HepG2 (cell line): ENCODE results near the gene TBL2. TPM values are rescaled to one million over a fixed set of nuclear protein-coding genes. Genes with fewer than 3 reads are reported as not detected.

ENCODE experiments used
- JDP2 ChIP-seq: sonication (generic); formaldehyde crosslinking; IDR thresholded peaks from 2 replicates; pipeline ENCODE4 v1.8.1; 2022; ENCODE audit warnings: missing genetic modification reagents, borderline replicate concordance
- JUN ChIP-seq: sonication (generic); formaldehyde crosslinking; IDR thresholded peaks from 2 replicates; pipeline ENCODE4 v1.4.0; 2020; ENCODE audit warnings: mild to moderate bottlenecking, missing genetic modification reagents
- KDM6A ChIP-seq: IDR thresholded peaks from 2 replicates; pipeline ENCODE4 v1.6.1; 2016; ENCODE audit warnings: low read depth
- KLF15 ChIP-seq: sonication (generic); formaldehyde crosslinking; IDR thresholded peaks from 2 replicates; pipeline ENCODE4 v1.8.1; 2023; ENCODE audit warnings: borderline replicate concordance, mild to moderate bottlenecking, inconsistent platforms, missing genetic modification reagents, mixed read lengths
- RBAK ChIP-seq: sonication (generic); formaldehyde crosslinking; IDR thresholded peaks from 2 replicates; pipeline ENCODE4 v1.5.1; 2020; ENCODE audit warnings: mild to moderate bottlenecking, missing genetic modification reagents
- RNF2 ChIP-seq: fragments of 450-650 bp; conservative IDR thresholded peaks from 2 replicates; pipeline ENCODE4 v1.6.1; 2016; ENCODE audit warnings: low read depth
- SRSF9 ChIP-seq: fragments of 200-400 bp; formaldehyde crosslinking; IDR thresholded peaks from 2 replicates; pipeline ENCODE4 v1.6.1; 2018; ENCODE audit warnings: borderline replicate concordance, mild to moderate bottlenecking, low read depth, low read length; ENCODE audit not compliant: insufficient read depth, poor library complexity, severe bottlenecking
- SUZ12 ChIP-seq: fragments of 150-350 bp; IDR thresholded peaks from 2 replicates; pipeline ENCODE4 v1.6.1; 2014; ENCODE audit warnings: low read depth, low read length
- ZBTB38 ChIP-seq: sonication (generic); formaldehyde crosslinking; IDR thresholded peaks from 2 replicates; pipeline ENCODE4 v1.5.1; 2020; ENCODE audit warnings: mild to moderate bottlenecking, missing genetic modification reagents
- ZBTB42 ChIP-seq: sonication (generic); formaldehyde crosslinking; IDR thresholded peaks from 2 replicates; pipeline ENCODE4 v1.5.0; 2020; ENCODE audit warnings: mild to moderate bottlenecking, missing genetic modification reagents
- ZC3H4 ChIP-seq: sonication (generic); formaldehyde crosslinking; IDR thresholded peaks from 2 replicates; pipeline ENCODE4 v1.4.0; 2020; ENCODE audit warnings: missing genetic modification reagents, borderline replicate concordance
- ZNF101 ChIP-seq: sonication (generic); formaldehyde crosslinking; IDR thresholded peaks from 2 replicates; pipeline ENCODE4 v1.4.0; 2020; ENCODE audit warnings: mild to moderate bottlenecking, low read depth, missing genetic modification reagents, borderline replicate concordance
- ZNF30 ChIP-seq: sonication (generic); formaldehyde crosslinking; IDR thresholded peaks from 2 replicates; pipeline ENCODE4 v1.5.0; 2020; ENCODE audit warnings: mild to moderate bottlenecking, missing genetic modification reagents
- ZNF329 ChIP-seq: sonication (generic); formaldehyde crosslinking; IDR thresholded peaks from 2 replicates; pipeline ENCODE4 v1.9.0; 2021; ENCODE audit warnings: low read depth, mild to moderate bottlenecking, missing genetic modification reagents
- ZNF33A ChIP-seq: sonication (generic); formaldehyde crosslinking; IDR thresholded peaks from 2 replicates; pipeline ENCODE4 v1.5.1; 2020; ENCODE audit warnings: missing genetic modification reagents, mild to moderate bottlenecking, moderate library complexity, borderline replicate concordance
- ZNF740 ChIP-seq: sonication (generic); formaldehyde crosslinking; IDR thresholded peaks from 2 replicates; pipeline ENCODE4 v1.4.0; 2020; ENCODE audit warnings: missing genetic modification reagents
- polyA plus RNA-seq, 8 experiments: library from polyadenylated mRNA; depleted of rRNA in 3 of 8; stranded (reverse) in 7 of 8; unstranded in 1 of 8; fragments of >200 nt; fragmentation: Illumina TruSeq in 4 of 8; extraction: Trizol in 4 of 8; gene quantifications; 2 replicates each; pipeline versions ENCODE4 v1.2.1 to v1.2.3, GENCODE V29; 2011 to 2016; ENCODE audit warnings: low read depth in 4 of 8, missing spikeins in 1 of 8, mixed read lengths in 1 of 8; ENCODE audit not compliant: insufficient read depth in 1 of 8
- total RNA-seq, 5 experiments: library from RNA; depleted of rRNA; stranded (reverse); fragments of >200 nt; fragmentation: Illumina TruSeq; extraction: Trizol; gene quantifications; 2 replicates each; pipeline ENCODE4 v1.2.3, GENCODE V29; 2016; ENCODE audit warnings: low read depth in 1 of 5
- TF ChIP-seq, protein P1 (sequence below): sonication (generic); formaldehyde crosslinking; IDR thresholded peaks from 2 replicates; pipeline ENCODE4 v1.8.1; 2023; ENCODE audit warnings: mild to moderate bottlenecking, missing genetic modification reagents, borderline replicate concordance
- TF ChIP-seq, protein P2 (sequence below): sonication (generic); formaldehyde crosslinking; IDR thresholded peaks from 2 replicates; pipeline ENCODE4 v1.9.0; 2022; ENCODE audit warnings: missing genetic modification reagents, mild to moderate bottlenecking, borderline replicate concordance
- TF ChIP-seq, protein P3 (sequence below): IDR thresholded peaks from 2 replicates; pipeline ENCODE4 v1.6.1; 2016; ENCODE audit warnings: low read depth, missing genetic modification reagents, missing compliant biosample characterization

Gene TBL2
- total and polyA plus RNA-seq, 2 of the 13 experiments (the other 11 are each of a cell fraction or from before 2014, with no cell fraction given): 43.4 to 47.2 TPM

DNA sequence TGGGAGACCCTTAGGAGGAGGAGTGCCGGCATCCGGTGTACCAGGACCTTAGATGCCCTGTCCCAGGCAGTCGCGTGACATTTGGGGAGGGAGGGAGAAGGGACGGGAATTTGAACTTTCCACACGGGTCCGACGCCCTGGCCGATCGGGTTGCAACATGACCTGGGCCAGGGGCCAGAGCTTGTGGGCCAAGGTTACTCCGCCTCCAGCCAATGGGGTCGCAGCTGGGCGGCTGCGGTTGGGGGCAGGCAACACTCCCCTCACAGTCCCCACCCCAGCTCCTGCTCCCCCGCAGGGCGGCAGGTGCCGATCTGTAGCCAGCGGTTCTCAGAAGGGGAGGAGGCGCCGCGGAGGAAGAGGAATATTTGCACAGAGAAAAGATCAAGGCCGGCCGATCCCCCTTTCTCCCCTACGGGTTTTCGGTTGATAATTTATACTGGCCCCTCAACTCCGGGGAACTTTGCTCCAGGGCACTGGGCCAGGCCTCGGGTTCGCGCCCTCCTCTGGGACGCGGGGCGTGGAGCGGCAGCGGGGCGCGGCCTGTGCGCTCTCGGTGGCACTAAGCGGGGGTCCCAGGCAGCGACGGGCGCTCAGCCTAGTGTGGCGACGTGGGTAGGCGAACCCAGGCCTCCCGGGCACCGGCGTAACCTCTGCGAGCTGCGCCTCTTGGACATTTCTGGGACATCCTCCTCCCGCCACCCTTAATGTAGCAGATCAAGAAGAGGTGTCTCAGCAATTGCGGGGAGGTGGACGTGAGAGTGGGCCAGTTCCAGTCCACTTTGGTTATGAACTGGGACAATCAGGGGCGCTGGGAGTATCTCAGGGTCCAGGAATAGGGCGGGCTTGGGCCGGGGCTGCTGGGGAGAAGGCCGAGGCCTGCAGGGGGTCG, 44.8 kb upstream of the TBL2 start (continued):
- TF ChIP-seq, protein P1, sequence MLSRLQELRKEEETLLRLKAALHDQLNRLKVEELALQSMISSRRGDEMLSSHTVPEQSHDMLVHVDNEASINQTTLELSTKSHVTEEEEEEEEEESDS (CRISPR knock-in tag): no peak
- TF ChIP-seq ZBTB38 (CRISPR knock-in tag): peak; percentile 82
- TF ChIP-seq SUZ12: no peak
- peak; percentile 32; the same call in 1 of the 2 replicates for TF ChIP-seq ZNF101
- TF ChIP-seq, protein P2, sequence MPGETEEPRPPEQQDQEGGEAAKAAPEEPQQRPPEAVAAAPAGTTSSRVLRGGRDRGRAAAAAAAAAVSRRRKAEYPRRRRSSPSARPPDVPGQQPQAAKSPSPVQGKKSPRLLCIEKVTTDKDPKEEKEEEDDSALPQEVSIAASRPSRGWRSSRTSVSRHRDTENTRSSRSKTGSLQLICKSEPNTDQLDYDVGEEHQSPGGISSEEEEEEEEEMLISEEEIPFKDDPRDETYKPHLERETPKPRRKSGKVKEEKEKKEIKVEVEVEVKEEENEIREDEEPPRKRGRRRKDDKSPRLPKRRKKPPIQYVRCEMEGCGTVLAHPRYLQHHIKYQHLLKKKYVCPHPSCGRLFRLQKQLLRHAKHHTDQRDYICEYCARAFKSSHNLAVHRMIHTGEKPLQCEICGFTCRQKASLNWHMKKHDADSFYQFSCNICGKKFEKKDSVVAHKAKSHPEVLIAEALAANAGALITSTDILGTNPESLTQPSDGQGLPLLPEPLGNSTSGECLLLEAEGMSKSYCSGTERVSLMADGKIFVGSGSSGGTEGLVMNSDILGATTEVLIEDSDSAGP: peak; percentile 90
- peak; percentile 28 for TF ChIP-seq ZNF329
- 0 out of 2 replicates have a peak, but pooled peaks have one; percentile 82 for TF ChIP-seq ZBTB42 (CRISPR knock-in tag)
- TF ChIP-seq KDM6A (CRISPR knock-in tag): peak; percentile 85
- TF ChIP-seq ZC3H4 (CRISPR knock-in tag): peak; percentile 64; the same call in 1 of the 2 replicates
- peak; percentile 28; the same call in 1 of the 2 replicates for TF ChIP-seq KLF15 (CRISPR knock-in tag)
- TF ChIP-seq RNF2: no peak
- peak; percentile 71 for TF ChIP-seq ZNF740
- 0 out of 2 replicates have a peak, but pooled peaks have one; percentile 26 for TF ChIP-seq JUN
- no peak for TF ChIP-seq SRSF9
- TF ChIP-seq, protein P3, sequence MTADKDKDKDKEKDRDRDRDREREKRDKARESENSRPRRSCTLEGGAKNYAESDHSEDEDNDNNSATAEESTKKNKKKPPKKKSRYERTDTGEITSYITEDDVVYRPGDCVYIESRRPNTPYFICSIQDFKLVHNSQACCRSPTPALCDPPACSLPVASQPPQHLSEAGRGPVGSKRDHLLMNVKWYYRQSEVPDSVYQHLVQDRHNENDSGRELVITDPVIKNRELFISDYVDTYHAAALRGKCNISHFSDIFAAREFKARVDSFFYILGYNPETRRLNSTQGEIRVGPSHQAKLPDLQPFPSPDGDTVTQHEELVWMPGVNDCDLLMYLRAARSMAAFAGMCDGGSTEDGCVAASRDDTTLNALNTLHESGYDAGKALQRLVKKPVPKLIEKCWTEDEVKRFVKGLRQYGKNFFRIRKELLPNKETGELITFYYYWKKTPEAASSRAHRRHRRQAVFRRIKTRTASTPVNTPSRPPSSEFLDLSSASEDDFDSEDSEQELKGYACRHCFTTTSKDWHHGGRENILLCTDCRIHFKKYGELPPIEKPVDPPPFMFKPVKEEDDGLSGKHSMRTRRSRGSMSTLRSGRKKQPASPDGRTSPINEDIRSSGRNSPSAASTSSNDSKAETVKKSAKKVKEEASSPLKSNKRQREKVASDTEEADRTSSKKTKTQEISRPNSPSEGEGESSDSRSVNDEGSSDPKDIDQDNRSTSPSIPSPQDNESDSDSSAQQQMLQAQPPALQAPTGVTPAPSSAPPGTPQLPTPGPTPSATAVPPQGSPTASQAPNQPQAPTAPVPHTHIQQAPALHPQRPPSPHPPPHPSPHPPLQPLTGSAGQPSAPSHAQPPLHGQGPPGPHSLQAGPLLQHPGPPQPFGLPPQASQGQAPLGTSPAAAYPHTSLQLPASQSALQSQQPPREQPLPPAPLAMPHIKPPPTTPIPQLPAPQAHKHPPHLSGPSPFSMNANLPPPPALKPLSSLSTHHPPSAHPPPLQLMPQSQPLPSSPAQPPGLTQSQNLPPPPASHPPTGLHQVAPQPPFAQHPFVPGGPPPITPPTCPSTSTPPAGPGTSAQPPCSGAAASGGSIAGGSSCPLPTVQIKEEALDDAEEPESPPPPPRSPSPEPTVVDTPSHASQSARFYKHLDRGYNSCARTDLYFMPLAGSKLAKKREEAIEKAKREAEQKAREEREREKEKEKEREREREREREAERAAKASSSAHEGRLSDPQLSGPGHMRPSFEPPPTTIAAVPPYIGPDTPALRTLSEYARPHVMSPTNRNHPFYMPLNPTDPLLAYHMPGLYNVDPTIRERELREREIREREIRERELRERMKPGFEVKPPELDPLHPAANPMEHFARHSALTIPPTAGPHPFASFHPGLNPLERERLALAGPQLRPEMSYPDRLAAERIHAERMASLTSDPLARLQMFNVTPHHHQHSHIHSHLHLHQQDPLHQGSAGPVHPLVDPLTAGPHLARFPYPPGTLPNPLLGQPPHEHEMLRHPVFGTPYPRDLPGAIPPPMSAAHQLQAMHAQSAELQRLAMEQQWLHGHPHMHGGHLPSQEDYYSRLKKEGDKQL (CRISPR knock-in tag): peak; percentile 81; the same call in 1 of the 2 replicates
- TF ChIP-seq JDP2 (CRISPR knock-in tag): no peak
- TF ChIP-seq ZNF30 (CRISPR knock-in tag): no peak
- no peak for TF ChIP-seq RBAK (CRISPR knock-in tag)
- TF ChIP-seq ZNF33A (CRISPR knock-in tag): no peak
